ENCODE data around the gene PRPF38B. TPM values are rescaled to one million over a fixed set of nuclear protein-coding genes. Genes with fewer than 3 reads are reported as not detected.
A peak's percentile ranks its signal among the peaks of the same experiment; 100 is the strongest.

Gene PRPF38B
- polyA plus RNA-seq, 1 of the 3 experiments (the other 2 are of a cell fraction): 17.5 TPM

- TF ChIP-seq, protein P1, sequence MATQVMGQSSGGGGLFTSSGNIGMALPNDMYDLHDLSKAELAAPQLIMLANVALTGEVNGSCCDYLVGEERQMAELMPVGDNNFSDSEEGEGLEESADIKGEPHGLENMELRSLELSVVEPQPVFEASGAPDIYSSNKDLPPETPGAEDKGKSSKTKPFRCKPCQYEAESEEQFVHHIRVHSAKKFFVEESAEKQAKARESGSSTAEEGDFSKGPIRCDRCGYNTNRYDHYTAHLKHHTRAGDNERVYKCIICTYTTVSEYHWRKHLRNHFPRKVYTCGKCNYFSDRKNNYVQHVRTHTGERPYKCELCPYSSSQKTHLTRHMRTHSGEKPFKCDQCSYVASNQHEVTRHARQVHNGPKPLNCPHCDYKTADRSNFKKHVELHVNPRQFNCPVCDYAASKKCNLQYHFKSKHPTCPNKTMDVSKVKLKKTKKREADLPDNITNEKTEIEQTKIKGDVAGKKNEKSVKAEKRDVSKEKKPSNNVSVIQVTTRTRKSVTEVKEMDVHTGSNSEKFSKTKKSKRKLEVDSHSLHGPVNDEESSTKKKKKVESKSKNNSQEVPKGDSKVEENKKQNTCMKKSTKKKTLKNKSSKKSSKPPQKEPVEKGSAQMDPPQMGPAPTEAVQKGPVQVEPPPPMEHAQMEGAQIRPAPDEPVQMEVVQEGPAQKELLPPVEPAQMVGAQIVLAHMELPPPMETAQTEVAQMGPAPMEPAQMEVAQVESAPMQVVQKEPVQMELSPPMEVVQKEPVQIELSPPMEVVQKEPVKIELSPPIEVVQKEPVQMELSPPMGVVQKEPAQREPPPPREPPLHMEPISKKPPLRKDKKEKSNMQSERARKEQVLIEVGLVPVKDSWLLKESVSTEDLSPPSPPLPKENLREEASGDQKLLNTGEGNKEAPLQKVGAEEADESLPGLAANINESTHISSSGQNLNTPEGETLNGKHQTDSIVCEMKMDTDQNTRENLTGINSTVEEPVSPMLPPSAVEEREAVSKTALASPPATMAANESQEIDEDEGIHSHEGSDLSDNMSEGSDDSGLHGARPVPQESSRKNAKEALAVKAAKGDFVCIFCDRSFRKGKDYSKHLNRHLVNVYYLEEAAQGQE (IDR thresholded peaks at IDR 0.05; ENCODE audit: low read depth, low read length): no peak
- TF ChIP-seq, protein P2, sequence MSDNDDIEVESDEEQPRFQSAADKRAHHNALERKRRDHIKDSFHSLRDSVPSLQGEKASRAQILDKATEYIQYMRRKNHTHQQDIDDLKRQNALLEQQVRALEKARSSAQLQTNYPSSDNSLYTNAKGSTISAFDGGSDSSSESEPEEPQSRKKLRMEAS (IDR thresholded peaks at IDR 0.05; ENCODE audit: low read depth): no peak
- no peak for TF ChIP-seq TAF1 (IDR thresholded peaks at IDR 0.05; ENCODE audit: borderline replicate concordance, low read depth, low read length)
- no peak for TF ChIP-seq NRF1 (IDR thresholded peaks at IDR 0.05; ENCODE audit: low read depth, low read length)
- no peak for TF ChIP-seq FOXM1 (IDR thresholded peaks at IDR 0.05; ENCODE audit: low read depth)
- no peak for TF ChIP-seq CHD2 (IDR thresholded peaks at IDR 0.05; ENCODE audit: low read length, partially characterized antibody)
- TF ChIP-seq GABPA (IDR thresholded peaks at IDR 0.05; ENCODE audit: low read depth): no peak
- TF ChIP-seq, protein P3, sequence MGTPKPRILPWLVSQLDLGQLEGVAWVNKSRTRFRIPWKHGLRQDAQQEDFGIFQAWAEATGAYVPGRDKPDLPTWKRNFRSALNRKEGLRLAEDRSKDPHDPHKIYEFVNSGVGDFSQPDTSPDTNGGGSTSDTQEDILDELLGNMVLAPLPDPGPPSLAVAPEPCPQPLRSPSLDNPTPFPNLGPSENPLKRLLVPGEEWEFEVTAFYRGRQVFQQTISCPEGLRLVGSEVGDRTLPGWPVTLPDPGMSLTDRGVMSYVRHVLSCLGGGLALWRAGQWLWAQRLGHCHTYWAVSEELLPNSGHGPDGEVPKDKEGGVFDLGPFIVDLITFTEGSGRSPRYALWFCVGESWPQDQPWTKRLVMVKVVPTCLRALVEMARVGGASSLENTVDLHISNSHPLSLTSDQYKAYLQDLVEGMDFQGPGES (IDR thresholded peaks at IDR 0.05; ENCODE audit: low read depth, low read length): no peak
- TF ChIP-seq PBX3 (IDR thresholded peaks at IDR 0.05): no peak
- peak; percentile 5; the same call in 1 of the 2 replicates for TF ChIP-seq GATA2 (CRISPR knock-in tag; IDR thresholded peaks at IDR 0.05)
- TF ChIP-seq RFX5 (IDR thresholded peaks at IDR 0.05; ENCODE audit: low read length): no peak
- TF ChIP-seq FOSL2 (IDR thresholded peaks at IDR 0.05; ENCODE audit: borderline replicate concordance, low read depth): no peak
- no peak for TF ChIP-seq TCF12 (IDR thresholded peaks at IDR 0.05)
- TF ChIP-seq FOXJ3 (CRISPR knock-in tag; IDR thresholded peaks at IDR 0.05): no peak
- no peak for TF ChIP-seq MEF2A (IDR thresholded peaks at IDR 0.05; ENCODE audit: borderline replicate concordance, low read depth)
- no peak for TF ChIP-seq RXRA (IDR thresholded peaks at IDR 0.05; ENCODE audit: borderline replicate concordance, low read depth)
- TF ChIP-seq NFIC (IDR thresholded peaks at IDR 0.05; ENCODE audit: borderline replicate concordance): no peak
- no peak for TF ChIP-seq ELF1 (IDR thresholded peaks at IDR 0.05)
- no peak; the same call in 1 of the 2 replicates for TF ChIP-seq MXI1 (IDR thresholded peaks at IDR 0.05; ENCODE audit: low read depth, low read length)
- TF ChIP-seq, protein P4, sequence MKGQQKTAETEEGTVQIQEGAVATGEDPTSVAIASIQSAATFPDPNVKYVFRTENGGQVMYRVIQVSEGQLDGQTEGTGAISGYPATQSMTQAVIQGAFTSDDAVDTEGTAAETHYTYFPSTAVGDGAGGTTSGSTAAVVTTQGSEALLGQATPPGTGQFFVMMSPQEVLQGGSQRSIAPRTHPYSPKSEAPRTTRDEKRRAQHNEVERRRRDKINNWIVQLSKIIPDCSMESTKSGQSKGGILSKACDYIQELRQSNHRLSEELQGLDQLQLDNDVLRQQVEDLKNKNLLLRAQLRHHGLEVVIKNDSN (IDR thresholded peaks at IDR 0.05; ENCODE audit: borderline replicate concordance, low read depth): no peak
- TF ChIP-seq EP300 (IDR thresholded peaks at IDR 0.05; ENCODE audit: borderline replicate concordance in 1 of 2, low read depth in 1 of 2, low read length in 1 of 2): no peak
- no peak for TF ChIP-seq SIN3A (IDR thresholded peaks at IDR 0.05; ENCODE audit: borderline replicate concordance, low read depth, low read length)
- peak; percentile 21; the same call in 1 of the 2 replicates for TF ChIP-seq SMC3 (IDR thresholded peaks at IDR 0.05; ENCODE audit: low read depth, low read length)
- TF ChIP-seq ZBTB33 (IDR thresholded peaks at IDR 0.05; ENCODE audit: borderline replicate concordance, low read depth): no peak
- no peak for TF ChIP-seq POLR2AphosphoS5 (IDR thresholded peaks at IDR 0.05; ENCODE audit: low read depth, low read length)
- TF ChIP-seq JUND (IDR thresholded peaks at IDR 0.05): no peak
These were observed 880 bp downstream of the PRPF38B start (continued) for GRCh38 chr1:108692724-108693655.
